GM18867 (cell line): ENCODE measurements around the gene DIAPH2.

Source experiments
- ATAC-seq: cut with Tn5 transposase; IDR thresholded peaks from one replicate; pipeline ENCODE4 v1.9.1; 2021; ENCODE audit warnings: mild to moderate bottlenecking, moderate library complexity; ENCODE audit not compliant: unreplicated experiment

DIAPH2 gene

GRCh38 chrX:96919672-96920071 is 235.0 kb downstream of the DIAPH2 start:
- no peak for ATAC-seq

DNA sequence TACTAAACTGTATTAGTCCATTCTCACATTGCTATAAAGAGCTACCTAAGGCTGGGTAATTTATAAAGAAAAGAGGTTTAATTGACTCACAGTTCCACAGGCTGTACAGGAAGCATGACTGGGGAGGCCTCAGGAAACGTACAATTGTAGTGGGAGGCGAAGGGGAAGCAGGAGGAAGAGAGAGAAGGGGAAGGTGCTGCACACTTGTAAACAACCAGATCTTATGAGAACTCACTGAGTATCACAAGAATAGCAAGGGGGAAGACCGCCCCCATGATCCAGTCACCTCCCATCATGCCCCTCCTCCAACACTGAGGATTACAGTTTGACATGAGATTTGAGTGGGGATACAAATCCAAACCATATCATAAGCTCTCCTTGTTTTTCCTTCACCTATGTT is 239.9 kb downstream of the DIAPH2 start:
- ATAC-seq: no peak

GRCh38 chrX:96929036-96929435 is 244.4 kb downstream of the DIAPH2 start:
- no peak for ATAC-seq

- ATAC-seq: no peak
Observed at GRCh38 chrX:96957718-96958117, 273.1 kb downstream of the DIAPH2 start.

DNA sequence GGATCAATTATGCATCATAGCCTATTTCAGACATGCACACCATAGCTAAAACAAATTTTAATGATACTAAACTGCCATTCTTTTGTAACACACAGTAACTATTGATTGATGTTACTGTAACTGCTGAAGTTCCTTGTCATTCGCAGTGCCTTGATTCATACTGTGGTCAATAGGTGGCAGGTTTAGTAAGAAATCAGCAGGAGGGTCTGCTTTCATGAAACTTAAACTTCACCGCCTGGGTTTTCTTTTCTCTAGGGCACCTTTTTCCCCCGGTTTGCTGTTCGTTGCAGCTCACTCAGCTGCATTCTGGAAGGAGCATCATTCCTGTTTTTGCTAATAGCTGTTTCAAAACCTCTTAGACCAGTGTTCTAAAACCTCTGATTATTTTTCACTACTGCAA is 287.2 kb downstream of the DIAPH2 start:
- ATAC-seq: no peak

GRCh38 chrX:96978906-96979305 is 294.3 kb downstream of the DIAPH2 start:
- no peak for ATAC-seq

GRCh38 chrX:96979766-96980165 is 295.1 kb downstream of the DIAPH2 start:
- ATAC-seq: no peak

- no peak for ATAC-seq
Observed at GRCh38 chrX:96982161-96982560, 297.5 kb downstream of the DIAPH2 start.

- no peak for ATAC-seq
Observed at GRCh38 chrX:96984538-96984937, 299.9 kb downstream of the DIAPH2 start.

GRCh38 chrX:96985046-96985445 is 300.4 kb downstream of the DIAPH2 start:
- ATAC-seq: no peak

DNA sequence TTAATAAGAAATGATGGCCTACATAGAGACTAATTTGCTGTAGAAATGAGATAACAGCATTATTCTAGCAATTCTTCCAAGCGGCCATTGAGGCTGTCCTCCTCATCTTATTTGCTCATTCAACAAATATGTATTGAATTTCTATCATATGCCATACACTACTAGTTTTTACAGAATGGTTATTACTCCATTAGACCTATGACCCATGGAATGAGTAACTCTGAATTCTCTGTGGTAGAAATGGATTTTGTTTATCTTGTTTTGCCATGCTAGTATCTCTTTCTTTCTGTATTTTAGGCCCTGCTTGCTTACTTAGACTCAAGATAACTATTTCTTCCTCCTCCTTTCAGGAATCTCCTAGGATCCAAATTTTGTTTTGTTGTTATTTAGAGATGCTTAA is 302.6 kb downstream of the DIAPH2 start:
- no peak for ATAC-seq

DNA sequence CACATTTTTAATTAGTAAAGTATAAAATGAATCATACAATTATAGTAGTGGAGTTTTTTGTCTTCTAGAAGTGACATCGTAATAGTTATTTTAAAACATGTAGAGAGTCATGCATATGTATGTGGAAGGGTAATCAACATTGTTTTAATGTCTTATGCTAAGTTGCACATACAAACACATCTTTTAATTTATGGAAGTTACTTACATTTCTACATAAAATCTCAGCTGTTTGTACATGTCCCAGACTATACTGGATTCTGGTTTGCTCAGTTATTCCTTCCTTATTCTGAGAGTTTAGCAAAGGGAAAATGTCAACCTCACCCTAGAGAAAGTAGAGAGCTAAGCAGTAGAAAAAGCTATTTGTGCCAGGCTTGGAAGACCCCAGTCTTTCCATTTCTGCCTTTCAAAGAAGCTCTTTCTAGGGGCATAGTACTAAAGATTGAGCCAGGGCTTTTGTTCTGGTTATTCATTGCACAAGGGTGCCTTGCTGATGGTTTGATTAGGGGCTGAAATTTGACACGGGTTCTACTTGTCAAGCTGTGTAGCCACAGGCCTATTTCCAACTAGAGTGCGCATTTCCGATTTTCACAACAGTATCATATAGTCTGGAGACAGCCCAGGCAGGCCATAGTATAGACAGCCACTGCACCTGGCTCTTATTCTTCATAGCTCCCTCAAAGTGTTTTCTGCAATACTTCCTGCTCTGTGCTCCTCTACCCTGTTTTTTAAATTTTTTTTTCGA is 305.4 kb downstream of the DIAPH2 start:
- no peak for ATAC-seq

GRCh38 chrX:96994093-96994492 is 309.5 kb downstream of the DIAPH2 start:
- no peak for ATAC-seq

- no peak for ATAC-seq
Observed at GRCh38 chrX:96997196-96997595, 312.6 kb downstream of the DIAPH2 start.

- ATAC-seq: no peak
Observed at GRCh38 chrX:97000682-97001368, 316.2 kb downstream of the DIAPH2 start.

- no peak for ATAC-seq
Observed at GRCh38 chrX:97006167-97006566, 321.5 kb downstream of the DIAPH2 start.

DNA sequence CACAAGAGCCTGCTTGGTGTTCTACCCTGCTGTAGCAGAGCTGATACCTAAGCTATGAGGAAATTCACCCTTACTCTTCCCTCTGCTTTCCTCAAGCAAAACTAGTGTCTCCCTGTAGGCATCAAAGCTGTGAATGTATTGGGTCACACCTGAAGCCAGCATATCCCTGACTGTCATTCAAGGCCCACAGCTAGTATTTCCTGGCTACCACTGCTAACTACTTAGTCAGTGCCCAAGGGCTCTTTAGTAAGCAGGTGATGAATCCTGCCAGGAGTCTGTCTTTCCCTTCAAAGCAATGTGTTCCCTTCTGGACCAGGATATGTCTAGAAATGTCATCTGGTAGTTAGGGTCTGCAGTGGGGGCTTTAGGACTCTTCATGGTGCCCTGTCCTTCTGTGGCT is 324.7 kb downstream of the DIAPH2 start:
- no peak for ATAC-seq

DNA sequence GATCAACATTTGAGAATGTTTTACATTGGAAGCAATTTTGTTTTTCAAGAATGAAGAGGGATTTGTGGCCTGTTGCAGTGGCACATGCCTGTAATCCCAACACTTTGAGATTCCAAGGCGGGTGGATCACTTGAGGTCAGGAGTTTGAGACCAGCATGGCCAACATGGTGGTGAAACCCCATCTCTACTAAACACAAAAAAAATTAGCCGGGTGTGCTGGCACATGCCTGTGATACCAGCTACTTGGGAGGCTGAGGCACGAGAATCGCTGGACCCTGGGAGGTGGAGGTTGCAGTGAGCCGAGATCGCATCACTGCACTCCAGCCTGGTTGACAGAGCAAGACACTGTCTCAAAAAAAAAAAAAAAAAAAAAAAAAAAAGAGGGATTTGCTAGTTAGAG is 326.9 kb downstream of the DIAPH2 start:
- ATAC-seq: no peak

- no peak for ATAC-seq
Observed at GRCh38 chrX:97016106-97016505, 331.5 kb downstream of the DIAPH2 start.

- no peak for ATAC-seq
Observed at GRCh38 chrX:97021680-97022079, 337.0 kb downstream of the DIAPH2 start.

GRCh38 chrX:97026406-97026805 is 341.8 kb downstream of the DIAPH2 start:
- ATAC-seq: no peak

DNA sequence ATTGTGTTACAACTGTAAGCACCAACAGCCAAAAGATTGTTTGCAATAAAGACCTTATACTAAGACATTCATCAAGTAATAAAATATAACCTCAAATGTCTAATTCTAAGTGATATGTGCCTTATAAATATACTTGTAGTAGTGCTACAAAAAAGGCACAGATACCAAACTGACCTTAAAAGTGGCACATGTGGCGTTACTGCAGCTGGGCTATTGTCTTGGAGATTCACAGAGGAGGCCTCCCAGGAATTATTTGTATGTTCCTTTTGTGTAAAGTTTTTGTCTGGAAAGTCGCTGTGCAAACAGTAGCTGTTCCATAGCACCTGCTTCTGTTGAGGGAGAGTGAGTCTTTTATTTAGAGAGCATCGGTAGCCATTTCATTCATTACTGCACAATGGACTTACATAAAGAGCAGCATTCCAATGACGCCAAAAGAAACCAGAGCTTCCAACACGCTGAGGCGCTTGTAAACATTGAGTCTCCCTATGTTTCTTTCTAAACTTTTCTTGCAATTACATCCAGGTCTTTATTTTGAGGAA is 342.8 kb downstream of the DIAPH2 start:
- no peak for ATAC-seq
